HG03565 (cell line): ENCODE results near the gene RPTOR.

ENCODE experiments used
- ATAC-seq: cut with Tn5 transposase; IDR thresholded peaks from one replicate; pipeline ENCODE4 v1.9.1; 2021; ENCODE audit warnings: mild to moderate bottlenecking, moderate library complexity; ENCODE audit not compliant: unreplicated experiment

The RPTOR gene

DNA sequence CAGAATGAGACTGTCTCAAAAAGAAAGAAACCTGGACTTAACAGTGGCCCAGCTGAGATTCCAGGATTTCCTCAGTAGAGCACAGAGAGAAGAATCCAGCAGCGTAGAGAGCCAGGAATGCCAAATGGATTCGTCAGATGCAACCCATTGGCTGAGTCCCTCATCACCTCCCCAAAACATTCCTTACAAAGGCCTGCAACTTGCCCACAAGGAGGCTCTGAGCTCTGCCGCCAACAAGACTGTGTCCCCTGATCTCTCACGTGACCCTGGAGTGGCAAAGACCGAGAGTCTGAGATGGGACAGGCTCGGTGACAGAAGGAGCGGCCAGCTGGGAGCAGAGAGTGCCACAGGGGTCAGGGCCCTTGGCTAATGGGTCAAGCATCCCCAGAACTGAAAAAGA lies 440.1 kb downstream of the RPTOR start:
- no peak for ATAC-seq

DNA sequence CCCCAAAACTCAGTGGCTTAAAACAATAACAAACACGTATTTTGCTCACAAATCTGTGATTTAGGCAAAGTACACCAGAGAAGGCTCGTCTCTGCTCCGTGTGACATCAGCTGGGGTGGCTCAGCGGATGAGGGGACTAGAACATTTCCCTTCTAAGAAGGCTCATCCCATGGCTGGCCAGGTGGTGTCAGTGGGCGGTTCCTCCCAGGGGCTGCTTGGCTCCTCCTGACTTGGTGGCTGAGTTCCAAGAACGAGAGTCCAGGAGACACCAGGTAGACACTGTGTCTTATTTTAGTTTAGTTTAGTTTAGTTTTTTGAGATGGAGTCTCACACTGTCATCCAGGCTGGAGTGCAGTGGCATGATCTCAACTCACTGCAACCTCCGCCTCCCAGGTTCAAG lies 441.4 kb downstream of the RPTOR start:
- no peak for ATAC-seq

DNA sequence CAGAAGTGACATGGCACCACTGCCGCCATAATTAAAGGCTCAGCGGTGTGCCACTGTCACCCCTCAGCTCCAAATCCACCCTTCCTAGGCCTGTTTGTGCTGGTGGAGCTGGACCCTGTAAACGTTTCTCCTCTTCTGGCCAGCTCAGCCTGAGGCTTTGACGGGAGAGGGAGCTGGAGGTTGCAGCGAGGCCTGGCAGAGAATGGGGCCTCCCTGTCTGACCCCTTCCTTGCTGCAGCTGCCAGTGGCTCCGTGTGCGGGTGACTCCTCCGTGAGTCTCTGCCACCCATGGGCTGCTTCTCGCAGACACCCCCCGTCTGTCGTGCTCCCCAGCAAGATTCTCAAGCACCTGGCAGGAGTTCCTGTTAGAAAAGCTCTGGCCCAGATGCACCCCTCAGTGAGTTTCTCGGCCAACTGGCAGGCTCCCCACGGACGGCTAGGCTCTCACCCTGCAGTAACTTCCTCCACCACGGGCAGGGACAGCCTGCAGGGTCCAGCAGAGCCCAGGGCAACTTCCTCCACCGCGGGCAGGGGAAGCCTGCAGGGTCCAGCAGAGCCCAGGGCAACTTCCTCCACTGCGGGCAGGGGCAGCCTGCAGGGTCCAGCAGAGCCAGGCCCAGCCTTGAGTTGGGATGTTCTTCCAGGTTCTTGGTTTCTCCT lies 442.3 kb downstream of the RPTOR start:
- ATAC-seq = no peak

DNA sequence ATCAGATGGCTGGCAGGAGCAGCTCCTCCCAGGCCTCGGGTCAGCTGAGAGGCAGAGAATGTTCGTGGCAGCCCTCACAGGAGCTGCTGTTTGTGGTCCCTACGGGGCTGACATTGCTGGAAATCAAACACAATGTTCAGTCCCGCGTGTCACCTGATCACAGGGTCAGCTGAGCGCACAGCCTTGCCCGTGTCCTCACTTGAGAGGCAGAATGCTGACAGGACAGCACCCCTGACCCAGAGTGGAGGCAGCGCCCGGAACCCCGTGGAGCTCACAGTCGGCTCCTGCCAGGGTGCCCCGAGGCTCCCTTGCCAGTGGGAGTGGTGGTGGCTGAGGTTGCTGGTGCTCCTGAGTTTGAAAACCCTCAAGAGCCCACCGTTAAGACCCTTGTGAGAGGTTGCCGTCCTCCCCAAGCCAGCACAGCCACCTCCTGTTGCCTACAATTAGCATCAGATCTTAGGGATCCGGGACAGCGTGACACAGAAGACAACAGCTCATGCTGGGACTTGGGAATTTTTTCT lies 443.4 kb downstream of the RPTOR start:
- no peak for ATAC-seq

DNA sequence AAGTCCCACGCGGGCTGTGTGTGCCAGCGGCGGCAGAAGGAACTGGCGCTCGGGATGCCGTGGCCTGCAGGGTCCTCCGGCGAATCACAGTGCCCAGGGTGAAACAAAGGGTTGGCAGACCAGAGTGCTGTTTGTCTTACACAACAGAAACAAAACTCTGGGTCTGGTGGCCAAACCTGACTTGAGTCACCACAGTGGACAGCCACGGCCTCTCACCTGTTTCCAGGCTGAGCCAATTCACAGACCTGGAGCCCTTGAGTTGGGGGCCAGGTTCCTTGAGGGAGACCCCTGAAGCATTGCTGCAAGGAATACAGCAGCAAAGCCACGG lies 444.9 kb downstream of the RPTOR start:
- no peak for ATAC-seq

DNA sequence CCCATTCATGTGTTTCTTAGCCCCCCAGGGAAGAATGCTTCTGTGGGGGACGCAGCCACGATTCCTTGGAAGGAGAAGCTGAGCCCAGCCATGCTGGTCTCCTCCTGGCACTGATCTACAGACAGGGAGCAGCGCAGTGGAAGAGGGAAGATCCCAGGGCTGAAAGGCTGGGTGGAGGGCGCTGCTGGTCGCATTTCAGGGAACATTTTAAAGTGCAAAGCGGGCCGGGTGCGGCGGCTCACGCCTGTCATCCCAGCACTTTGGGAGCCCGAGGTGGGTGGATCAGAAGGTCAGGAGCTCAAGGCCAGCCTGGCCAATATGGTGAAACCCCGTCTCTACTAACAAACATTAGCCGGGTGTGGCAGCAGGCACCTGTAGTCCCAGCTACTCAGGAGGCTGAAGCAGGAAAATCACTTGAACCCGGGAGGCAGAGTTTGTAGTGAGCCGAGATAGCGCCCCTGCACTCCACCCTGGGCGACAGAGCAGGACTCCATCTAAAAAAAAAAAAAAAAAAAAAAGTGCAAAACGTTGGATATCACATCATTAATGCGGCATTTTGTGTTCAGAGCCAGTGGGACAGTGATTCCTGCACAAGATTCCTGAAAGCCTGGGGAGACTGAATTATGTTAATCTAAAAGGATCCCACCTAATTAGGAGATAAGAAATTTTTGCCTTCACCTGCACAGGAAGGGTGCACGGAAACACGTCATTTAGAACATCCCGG lies 446.4 kb downstream of the RPTOR start:
- ATAC-seq = no peak

DNA sequence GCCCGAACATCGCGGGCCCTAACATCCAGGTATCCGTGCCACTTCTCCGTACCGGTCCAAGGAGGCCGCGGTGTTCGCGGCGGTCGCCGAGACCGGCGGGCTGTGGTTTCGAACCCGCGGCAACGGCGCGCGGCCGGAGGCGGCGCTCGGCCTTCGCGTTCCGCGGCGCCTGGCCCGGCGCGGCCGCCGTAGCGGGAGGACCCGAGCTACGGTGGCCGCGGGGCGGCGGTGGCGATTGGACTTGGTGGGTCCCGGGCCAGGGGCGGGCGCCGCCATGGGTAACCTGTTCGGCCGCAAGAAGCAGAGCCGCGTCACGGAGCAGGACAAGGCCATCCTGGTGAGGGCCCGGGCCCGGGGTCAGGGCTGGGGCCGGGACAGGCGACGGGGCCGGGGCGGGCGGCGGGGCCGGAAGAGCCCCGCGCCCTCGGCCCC lies 447.0 kb downstream of the RPTOR start, which contains the start of gene CHMP6:
TSS of gene CHMP6 (plus strand) at position 197 of the 432 bp plus-strand sequence. CDS start at position 275, 78 bp downstream.
- ATAC-seq = peak; percentile 58

DNA sequence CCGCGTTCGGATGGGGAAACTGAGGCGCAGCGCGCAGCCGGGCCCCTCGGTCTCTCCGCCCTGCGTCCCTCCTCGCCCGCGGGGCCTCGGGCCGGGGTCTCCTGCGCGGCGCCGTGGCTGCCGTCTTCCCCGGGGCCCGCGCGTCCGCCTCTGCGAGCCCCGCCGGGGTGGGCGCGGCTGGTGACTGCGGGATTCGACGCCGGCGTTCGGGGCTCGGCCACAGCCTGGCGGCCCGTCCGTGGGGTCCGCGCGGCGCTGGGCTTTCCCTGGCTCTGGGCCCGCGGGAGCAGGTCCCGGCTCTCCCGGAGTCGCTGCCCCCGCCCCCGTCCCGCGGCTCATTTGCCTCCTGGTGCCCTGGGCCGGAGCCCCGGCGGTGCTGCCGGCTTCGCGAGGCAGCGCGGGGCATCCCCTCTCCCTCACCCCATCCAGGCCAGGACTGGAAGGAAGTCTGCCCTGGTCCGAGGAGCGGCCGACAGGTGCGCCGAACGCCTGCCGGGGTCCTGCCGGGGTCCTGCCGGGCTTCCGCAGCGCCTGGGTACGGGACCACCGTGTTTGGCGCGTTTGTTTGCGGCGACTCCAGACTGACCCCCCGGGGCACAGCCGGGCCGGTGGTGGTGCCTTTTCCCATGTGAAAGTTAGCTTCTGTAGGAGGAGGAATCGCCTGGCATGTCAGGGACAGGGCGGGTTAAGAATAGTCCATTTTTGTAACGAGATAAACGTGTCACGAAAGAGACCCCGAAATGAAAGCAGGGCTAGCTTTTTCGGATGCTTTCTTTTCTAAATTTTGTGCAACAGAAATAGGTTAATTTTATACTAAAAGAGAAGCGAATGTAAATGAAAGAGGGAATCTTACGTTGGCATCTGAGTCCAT lies 447.7 kb downstream of the RPTOR start:
- ATAC-seq = peak; percentile 18

DNA sequence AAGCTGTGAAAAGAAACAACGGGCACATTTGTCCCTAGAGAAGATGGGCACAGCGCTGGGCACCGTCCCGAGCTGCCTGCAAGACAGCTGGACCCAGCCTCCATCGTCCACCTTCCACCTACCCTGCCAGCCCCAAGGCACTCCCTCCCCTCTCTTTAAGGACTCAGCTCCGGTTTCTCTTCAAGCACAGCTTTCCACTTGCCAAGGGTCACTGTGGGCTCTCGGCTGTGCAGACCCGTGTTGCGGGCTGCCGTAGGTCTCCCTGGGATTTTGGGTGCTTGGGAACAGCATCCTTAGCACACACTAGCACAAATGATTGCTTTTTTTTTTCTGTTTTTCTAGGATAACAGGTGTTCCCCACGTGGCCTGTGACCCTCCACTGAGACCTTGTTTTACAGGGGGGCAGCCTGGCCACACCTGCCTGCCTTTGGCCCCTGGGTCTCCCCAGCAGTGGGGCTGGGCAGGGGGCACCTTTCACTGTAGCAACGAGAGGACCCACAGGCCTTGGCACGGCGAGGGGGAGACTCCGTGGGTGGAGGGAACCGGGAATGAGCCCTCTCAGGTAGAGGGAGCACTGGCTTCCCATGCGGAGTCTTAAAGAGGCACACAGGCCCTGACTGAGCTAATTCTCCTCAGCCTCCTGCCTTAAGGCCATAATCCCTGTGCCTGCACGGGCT lies 448.4 kb downstream of the RPTOR start:
- no peak for ATAC-seq

DNA sequence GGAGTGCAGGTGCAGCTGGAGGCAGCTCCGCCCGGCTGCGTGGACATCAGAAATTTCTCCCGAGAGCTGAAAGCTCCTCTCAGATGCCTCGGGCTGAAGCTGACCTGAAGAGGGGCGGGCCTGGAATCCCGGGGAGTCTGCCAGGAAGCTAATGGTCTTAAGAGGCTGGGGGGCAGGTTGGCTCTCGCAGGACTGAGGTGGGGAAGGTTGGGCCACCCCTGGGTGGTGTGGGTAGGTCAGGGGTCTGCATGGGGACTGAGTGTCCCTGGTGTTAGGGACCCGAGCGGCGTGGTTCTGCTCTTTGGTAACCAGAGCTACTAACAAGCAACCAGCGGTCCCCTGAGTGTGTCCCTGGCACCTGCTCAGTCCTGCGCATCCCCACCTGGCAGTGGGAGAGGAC lies 450.5 kb downstream of the RPTOR start:
- ATAC-seq = no peak

DNA sequence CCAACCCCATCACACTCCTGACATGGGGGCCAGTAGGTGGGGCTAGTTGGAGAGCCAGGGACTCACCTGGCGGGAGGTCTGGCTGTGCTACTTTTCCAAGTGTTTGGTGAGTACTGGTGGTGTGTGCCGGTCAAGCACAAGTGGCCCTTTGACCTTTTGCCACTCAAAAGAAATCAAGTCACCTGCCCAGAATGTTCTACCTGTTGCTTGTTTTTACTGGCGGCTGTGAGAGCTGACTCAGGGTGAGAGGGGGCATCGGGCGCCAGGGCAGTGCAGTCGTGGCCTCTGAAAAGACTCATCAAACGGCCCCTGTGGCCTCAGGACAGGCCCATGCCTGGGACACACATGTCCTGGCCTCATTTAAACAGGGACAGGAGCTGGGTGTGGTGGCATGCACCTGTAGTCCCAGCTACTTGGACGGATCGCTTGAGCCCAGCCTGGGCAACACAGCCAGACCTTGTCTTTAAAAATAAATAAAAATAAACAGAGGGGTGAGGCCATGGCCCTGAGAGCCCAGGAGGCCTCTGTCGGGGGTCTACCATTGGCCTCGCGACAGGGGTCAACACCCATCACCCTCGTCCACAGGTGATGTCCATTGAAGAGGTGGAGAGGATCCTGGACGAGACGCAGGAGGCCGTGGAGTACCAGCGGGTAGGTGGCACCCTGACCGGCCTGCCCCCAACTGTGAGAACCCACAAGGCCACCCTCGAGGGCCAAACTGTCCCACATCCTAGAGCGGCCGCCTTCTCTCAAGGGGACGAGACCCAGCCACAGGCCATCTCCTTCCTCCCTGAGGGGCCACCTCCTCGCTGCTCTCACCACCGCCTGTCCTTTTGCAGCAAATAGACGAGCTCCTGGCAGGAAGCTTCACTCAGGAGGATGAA lies 452.0 kb downstream of the RPTOR start:
- no peak for ATAC-seq

DNA sequence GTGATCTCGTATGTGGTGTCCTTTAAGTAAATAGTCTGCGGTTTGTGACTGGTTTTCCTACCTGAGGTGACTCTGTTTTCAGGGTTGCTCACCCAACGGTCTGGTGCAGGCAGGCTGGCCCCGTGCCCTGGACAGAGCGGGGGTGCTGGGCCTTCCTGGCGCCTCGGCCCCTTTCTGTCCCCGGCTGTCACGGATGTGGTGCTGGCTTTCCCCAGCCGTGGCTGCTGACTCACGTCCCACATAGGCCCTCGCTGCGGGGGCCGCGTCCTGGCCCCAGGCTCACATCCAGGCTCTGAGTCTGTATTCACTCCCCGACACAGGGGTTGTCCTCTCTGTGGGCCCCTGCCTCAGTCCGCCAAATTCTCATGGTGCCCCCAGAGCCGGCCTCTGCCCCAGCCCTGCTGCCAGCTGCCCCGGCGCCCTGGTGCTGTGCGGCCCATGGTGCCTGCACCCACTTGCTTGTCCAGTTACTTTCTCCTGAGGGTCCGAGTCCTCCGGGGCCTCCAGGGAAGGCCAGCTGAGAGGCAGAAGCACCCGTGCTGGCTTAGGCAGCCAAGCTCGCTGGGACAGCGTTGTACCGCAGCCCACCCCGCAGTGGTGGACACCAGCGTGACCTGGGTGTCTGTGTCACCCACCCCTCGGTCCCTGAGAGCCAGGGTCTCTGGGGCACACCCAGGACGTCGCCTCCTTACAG lies 452.9 kb downstream of the RPTOR start:
- no peak for ATAC-seq

DNA sequence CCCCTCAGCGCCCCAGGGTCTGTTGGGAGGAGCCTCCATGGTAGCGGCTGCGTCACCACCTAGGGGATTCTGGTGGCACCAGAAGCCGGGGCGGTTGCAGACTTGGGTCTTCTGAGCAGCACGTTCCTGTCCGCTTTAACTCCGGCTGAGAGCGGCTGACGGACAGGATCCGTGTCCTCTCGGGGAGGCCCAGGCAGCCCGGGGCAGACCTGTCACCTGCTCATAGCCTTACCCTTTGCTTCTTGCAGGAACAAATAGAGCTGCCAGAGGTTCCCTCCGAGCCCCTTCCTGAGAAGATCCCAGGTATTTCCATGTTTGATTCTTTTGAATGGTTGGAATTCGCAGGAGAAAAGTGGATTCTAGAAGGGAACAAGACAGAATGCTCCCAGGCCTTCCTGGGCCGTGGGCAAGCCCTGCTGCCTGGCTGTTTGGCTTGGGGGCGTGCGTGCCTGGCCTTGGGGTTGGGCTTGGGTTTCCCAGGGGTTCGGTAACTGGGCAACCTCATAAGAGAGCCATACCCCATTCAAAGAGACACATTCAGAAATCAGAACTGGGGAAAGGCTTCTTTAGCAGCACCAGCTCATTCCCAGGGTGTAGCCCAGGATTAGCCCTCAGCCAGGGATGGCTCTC lies 453.6 kb downstream of the RPTOR start:
- ATAC-seq = no peak

DNA sequence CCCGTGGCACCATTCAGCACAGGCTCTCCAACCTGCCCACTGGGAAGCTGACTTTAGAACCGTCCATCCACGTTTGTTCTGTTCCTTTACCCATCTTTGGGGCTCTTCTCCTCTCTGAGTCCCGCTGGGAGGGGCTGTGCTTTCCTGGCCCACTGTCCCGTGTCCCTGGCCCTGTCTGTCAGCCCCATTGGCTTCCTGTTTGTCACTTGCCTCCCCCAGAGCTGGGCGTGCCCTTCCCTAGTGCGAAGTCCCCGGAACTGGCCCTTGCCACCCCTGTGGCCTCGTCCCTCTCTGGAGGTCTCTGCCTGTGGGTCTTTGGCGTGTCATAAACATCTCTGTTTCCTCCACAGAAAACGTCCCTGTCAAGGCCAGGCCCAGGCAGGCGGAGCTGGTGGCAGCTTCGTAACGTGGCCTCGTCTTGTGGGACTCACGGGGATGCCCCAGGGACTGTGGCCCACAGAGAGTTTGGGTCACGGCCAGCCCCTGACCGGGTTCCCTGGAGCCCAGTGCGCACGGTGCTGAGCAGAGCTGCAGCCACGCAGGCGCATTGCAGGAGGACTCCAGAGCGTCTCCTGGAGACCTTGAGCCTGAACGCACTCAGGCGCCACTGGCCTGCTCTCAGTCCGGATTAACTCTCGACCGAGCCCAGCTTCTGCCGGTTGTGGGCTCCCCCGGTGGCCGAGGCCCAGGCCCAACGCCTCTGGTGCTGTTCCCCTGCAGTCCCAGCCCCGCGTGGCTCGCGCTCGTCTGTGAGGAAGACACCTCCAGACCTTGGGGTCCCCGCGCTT lies 454.3 kb downstream of the RPTOR start:
- no peak for ATAC-seq

DNA sequence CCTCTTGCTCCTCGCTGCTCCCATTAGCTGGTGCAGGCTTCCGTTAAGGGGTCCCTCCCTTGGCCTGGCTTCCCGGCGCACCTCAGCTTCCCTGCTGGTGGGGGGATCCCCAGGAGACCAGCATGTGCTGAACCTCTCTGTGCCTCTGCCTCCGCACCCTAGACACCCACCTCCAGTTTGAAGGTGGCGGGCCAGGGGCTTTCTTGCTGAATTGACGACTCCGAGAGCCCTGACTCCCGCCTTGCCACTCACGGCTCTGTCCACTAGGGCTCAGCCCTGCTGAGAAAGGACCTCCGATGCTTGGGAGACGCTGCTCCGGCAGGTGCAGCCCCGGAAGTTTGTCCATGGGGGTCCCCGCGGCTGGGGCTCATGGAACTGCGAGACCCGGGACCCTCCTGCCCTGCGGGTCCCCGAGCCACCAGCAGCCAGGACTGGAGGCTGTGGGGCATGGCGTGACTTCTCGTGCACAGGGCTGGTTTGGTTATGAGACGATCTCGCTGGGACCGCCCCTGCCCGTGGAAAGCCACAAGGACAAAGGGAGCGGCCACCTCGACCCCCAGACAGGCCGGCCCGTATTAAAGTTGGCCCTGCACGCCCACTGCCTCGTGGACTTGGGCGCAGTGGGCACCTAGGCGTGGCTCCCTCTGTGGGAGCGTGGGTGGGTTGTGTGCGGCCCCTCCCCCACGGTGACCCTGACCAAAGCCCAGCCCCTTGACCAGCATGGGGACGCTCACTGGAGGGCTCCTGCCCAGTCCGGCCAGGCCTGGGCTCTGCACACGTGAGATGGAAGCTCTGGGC lies 455.1 kb downstream of the RPTOR start:
- no peak for ATAC-seq

DNA sequence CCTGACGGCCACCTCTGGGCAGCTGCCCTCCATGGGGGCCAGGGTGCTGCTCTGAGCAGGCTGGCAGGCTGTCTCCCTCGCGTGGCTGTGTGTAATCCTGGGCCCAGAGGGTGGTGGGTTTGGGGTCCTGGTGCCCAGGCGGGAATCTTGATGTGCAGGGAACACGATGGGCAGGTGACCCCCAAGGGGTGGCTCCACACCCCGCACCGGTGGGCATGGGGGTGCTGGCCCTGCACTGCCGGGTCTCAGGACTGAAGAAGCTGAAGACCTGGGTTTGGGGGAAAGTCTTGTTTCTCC lies 455.6 kb downstream of the RPTOR start:
- no peak for ATAC-seq

DNA sequence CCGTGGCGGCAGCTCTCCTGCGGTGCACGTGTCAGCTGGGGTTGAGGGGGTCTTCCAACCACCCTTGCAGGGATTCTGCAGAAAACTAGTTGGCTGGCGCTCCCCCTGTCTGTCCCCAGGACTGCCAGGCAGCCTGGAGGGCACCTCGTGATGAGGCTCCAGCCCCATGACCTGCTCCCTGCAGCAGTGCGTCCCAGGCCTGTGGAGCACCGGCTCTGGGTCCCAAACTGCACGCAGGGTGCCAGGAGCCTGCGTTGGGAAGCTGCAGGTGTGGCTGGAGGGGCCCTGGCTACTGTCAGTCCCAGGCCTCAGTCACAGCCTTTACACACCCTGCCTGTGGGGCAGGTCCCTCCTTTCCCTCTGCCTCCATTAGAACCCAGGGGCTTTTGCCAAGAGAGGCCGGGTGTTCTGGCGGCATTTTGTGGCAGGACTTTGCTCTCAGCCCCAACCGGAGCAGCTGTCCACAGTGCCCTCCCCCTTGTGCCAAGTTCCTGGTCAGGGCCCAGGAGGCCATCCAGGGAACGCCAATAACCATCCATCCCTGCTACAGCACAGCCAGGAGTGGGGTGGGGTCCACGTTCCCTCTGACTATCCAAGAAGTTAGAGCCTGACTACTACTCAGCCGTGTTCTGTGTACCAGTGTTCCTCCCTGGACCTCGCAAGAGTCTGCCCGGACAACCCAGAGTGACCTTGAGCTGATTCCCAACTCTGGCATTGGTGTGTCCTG lies 456.2 kb downstream of the RPTOR start:
- ATAC-seq = no peak
